Neural crest cell (in vitro differentiated cells): ENCODE results near the gene GNPAT. TPM values are rescaled to one million over a fixed set of nuclear protein-coding genes. Genes with fewer than 3 reads are reported as not detected.

ENCODE experiments used
- DNase-seq: peaks from one replicate; pipeline ENCODE4 v3.0.0; 2021; ENCODE audit warnings: low read depth, mixed read lengths, low spot score
- H3K27ac Mint-ChIP-seq: one replicate; pipeline ENCODE4 v1.8.0; 2021; ENCODE audit warnings: mild to moderate bottlenecking, mixed read lengths; ENCODE audit not compliant: unreplicated experiment
- H3K27me3 Mint-ChIP-seq: 2 replicates; pipeline ENCODE4 v1.8.0; 2021; ENCODE audit warnings: low read depth, mild to moderate bottlenecking, mixed read lengths
- H3K36me3 Mint-ChIP-seq: 2 replicates; pipeline ENCODE4 v1.8.0; 2021; ENCODE audit warnings: low read depth, mild to moderate bottlenecking, mixed read lengths
- H3K4me1 Mint-ChIP-seq: 2 replicates; pipeline ENCODE4 v1.8.0; 2021; ENCODE audit warnings: mixed read lengths
- H3K4me3 Mint-ChIP-seq: one replicate; pipeline ENCODE4 v1.8.0; 2021; ENCODE audit warnings: mild to moderate bottlenecking, mixed read lengths
- H3K9me3 Mint-ChIP-seq: 2 replicates; pipeline ENCODE4 v1.8.0; 2021; ENCODE audit warnings: mixed read lengths
- CTCF ChIP-seq: fragments of 200-600 bp; sonication (generic); conservative IDR thresholded peaks from 2 replicates; pipeline ENCODE4 v1.5.0; 2021; ENCODE audit warnings: antibody characterized with exemption, mild to moderate bottlenecking
- total RNA-seq: library from RNA; stranded (reverse); gene quantifications from 2 replicates; pipeline ENCODE4 v1.2.1, GENCODE V29; 2021

Gene GNPAT
- total RNA-seq, 1 donor from 2014 or later: 69.2 TPM

DNA sequence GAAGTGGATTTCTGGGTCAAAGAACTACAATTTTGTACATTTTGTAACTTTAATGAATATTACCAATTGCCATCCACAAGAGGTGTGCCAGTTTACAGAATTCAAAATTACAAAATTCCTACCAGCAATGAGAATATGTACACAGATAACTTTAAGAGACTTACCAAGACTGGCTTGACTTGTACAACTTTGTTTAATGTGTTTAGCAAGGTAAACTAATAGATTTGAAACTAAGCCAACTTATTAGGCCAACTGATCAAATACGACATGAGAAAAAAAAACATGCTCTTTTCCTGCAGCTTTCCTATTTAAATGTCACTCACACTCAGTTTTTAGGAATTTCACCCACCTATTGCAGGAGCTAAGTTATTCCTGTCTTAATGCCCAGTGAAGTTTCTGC is 85.2 kb downstream of the GNPAT start:
- no peak overlapping the region for H3K4me3 Mint-ChIP-seq
- H3K27ac Mint-ChIP-seq: no peak overlapping the region
- DNase-seq: no peak
- H3K27me3 Mint-ChIP-seq: no peaks in the 10 kb centered on the region
- no peak for TF ChIP-seq CTCF
- H3K36me3 Mint-ChIP-seq: no peaks in the 10 kb centered on the region
- H3K4me1 Mint-ChIP-seq: no peaks in the 10 kb centered on the region
- H3K9me3 Mint-ChIP-seq: no peaks in the 10 kb centered on the region

Other genes with a start within 250 kb of the GNPAT start
- 15.1 and 16.0 TPM in 2 replicates for gene FAM89A, start 201.0 kb upstream of the GNPAT start, total RNA-seq
- gene TRIM67, start 79.2 kb upstream of the GNPAT start, total RNA-seq: 1.6 and 1.9 TPM in 2 replicates
- gene EXOC8, start 96.6 kb downstream of the GNPAT start, total RNA-seq: 9.1 and 10.1 TPM in 2 replicates
- 16.0 and 17.2 TPM in 2 replicates for gene SPRTN, start 97.1 kb downstream of the GNPAT start, total RNA-seq
- 21.6 and 24.4 TPM in 2 replicates for gene EGLN1, start 181.1 kb downstream of the GNPAT start, total RNA-seq